ENCODE measurements around the gene PKN3. TPM values are rescaled to one million over a fixed set of nuclear protein-coding genes. Genes with fewer than 3 reads are reported as not detected.

The PKN3 gene
- total and polyA plus RNA-seq, 2 of the 13 experiments (the other 11 are each of a cell fraction or from before 2014, with no cell fraction given), result 10.5 to 13.2 TPM

DNA sequence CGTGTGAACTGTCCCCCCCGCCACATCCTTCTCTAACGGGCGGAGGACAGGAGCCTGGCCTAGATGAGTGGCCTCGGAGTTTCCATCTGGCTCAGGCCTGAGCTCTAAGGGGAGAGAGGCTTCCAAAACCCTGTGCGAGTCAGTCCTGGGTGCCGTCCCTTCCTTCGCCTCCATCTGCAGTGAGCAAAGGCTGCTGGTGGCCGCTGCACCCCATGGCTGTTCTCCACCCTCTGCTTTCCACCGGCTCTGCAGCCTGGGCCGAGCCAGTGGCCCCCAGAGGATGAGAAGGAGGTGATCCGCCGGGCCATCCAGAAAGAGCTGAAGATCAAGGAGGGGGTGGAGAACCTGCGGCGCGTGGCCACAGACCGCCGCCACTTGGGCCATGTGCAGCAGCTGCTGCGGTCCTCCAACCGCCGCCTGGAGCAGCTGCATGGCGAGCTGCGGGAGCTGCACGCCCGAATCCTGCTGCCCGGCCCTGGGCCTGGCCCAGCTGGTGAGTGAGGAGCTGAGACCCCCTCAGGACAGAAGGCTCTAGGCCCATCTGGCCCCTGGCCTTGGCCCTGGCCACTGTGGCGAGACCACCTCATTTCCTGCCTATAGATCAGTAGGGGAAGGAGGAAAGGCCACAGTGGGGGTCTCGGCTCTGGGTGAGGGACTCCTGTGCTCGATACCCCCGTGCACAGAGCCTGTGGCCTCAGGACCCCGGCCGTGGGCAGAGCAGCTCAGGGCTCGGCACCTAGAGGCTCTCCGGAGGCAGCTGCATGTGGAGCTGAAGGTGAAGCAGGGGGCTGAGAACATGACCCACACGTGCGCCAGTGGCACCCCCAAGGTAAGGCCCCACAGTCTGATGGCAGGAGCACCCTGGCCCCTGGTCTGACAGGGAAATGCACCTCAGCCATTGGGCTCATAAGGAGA, 3.0 kb downstream of the PKN3 start (continued):
- TF ChIP-seq, protein P1, sequence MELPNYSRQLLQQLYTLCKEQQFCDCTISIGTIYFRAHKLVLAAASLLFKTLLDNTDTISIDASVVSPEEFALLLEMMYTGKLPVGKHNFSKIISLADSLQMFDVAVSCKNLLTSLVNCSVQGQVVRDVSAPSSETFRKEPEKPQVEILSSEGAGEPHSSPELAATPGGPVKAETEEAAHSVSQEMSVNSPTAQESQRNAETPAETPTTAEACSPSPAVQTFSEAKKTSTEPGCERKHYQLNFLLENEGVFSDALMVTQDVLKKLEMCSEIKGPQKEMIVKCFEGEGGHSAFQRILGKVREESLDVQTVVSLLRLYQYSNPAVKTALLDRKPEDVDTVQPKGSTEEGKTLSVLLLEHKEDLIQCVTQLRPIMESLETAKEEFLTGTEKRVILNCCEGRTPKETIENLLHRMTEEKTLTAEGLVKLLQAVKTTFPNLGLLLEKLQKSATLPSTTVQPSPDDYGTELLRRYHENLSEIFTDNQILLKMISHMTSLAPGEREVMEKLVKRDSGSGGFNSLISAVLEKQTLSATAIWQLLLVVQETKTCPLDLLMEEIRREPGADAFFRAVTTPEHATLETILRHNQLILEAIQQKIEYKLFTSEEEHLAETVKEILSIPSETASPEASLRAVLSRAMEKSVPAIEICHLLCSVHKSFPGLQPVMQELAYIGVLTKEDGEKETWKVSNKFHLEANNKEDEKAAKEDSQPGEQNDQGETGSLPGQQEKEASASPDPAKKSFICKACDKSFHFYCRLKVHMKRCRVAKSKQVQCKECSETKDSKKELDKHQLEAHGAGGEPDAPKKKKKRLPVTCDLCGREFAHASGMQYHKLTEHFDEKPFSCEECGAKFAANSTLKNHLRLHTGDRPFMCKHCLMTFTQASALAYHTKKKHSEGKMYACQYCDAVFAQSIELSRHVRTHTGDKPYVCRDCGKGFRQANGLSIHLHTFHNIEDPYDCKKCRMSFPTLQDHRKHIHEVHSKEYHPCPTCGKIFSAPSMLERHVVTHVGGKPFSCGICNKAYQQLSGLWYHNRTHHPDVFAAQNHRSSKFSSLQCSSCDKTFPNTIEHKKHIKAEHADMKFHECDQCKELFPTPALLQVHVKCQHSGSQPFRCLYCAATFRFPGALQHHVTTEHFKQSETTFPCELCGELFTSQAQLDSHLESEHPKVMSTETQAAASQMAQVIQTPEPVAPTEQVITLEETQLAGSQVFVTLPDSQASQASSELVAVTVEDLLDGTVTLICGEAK (IDR thresholded peaks at IDR 0.05), result no peak
- TF ChIP-seq, protein P1 (CRISPR knock-in tag; IDR thresholded peaks at IDR 0.05), result no peak
- TF ChIP-seq, protein P2, sequence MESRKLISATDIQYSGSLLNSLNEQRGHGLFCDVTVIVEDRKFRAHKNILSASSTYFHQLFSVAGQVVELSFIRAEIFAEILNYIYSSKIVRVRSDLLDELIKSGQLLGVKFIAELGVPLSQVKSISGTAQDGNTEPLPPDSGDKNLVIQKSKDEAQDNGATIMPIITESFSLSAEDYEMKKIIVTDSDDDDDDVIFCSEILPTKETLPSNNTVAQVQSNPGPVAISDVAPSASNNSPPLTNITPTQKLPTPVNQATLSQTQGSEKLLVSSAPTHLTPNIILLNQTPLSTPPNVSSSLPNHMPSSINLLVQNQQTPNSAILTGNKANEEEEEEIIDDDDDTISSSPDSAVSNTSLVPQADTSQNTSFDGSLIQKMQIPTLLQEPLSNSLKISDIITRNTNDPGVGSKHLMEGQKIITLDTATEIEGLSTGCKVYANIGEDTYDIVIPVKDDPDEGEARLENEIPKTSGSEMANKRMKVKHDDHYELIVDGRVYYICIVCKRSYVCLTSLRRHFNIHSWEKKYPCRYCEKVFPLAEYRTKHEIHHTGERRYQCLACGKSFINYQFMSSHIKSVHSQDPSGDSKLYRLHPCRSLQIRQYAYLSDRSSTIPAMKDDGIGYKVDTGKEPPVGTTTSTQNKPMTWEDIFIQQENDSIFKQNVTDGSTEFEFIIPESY (CRISPR knock-in tag; IDR thresholded peaks at IDR 0.05), result peak; percentile 51; the same call in 1 of the 2 replicates
- TF ChIP-seq RBFOX2 (IDR thresholded peaks at IDR 0.05; ENCODE audit: low read depth, low read length) (0 out of 2 replicates have a peak, but pooled peaks have one; percentile 28), ZNF614 (CRISPR knock-in tag; IDR thresholded peaks at IDR 0.05; ENCODE audit: borderline replicate concordance) (no peak), HOXA9 (CRISPR knock-in tag; IDR thresholded peaks at IDR 0.05; ENCODE audit: borderline replicate concordance) (no peak), CC2D1A (CRISPR knock-in tag; IDR thresholded peaks at IDR 0.05) (no peak), AGO2 (optimal IDR thresholded peaks at IDR 0.05; ENCODE audit: low read depth, low read length) (peak; percentile 52)
